ENCODE measurements around the gene CUBN.

The CUBN gene

DNA sequence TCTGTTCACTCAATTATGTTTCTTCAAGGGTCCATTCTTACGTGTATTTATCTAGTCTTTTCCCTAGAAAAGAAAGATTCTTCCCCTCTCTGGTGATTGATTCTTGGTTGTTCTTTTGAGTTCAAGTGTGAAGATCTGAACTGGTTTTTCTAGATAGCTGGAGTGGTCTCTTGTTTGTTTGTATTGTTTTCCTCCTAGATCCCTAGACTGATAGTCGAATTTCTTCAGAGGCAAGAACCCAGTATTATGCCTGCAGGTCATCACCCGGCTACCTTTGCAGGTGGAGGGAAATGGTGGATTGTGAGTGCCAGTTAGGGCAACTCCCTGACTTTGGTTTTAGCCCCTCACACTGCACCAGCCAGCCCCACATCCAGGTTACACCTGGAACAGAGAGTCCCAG, 310.2 kb downstream of the CUBN start:
- Histone ChIP-seq H3K9ac (ENCODE audit: low read length) (no peak overlapping the region), H2BK5ac (ENCODE audit: low read length) (no peak overlapping the region), H3K23ac (ENCODE audit: low read length) (no peak overlapping the region), H3K4me3 (ENCODE audit: low read length) (no peak overlapping the region), H3K79me1 (ENCODE audit: low read length) (peaks cover 13% of the 10 kb centered on the region), H4K8ac (ENCODE audit: low read depth, low read length) (no peak overlapping the region), H3K4ac (ENCODE audit: low read depth, low read length) (no peak overlapping the region), H3K56ac (ENCODE audit: low read length) (no peak overlapping the region), H4K5ac (ENCODE audit: low read length) (no peak overlapping the region), H3K79me2 (ENCODE audit: control insufficient read depth, insufficient read depth, low read length) (peaks cover 13% of the 10 kb centered on the region), H3K36me3 (ENCODE audit: control insufficient read depth, insufficient read depth, low read length) (no peaks in the 10 kb centered on the region), H3K4me2 (ENCODE audit: low read length) (no peak overlapping the region), H3K18ac (ENCODE audit: low read length) (no peak overlapping the region), H2BK120ac (ENCODE audit: low read depth, low read length) (no peak overlapping the region), H2AK5ac (ENCODE audit: low read length) (no peak overlapping the region), H3K4me1 (ENCODE audit: control insufficient read depth, low read depth, low read length) (peaks cover 1% of the 10 kb centered on the region), H3K27me3 (ENCODE audit: insufficient read depth, low read length, poor library complexity) (no peaks in the 10 kb centered on the region), H2BK15ac (replicated peaks; ENCODE audit: low read depth) (no peak overlapping the region), H3K27ac (ENCODE audit: low read depth, low read length) (no peak overlapping the region)
- no CpG with 5 or more reads among the region's 3 CpGs for WGBS (ENCODE audit: extremely low coverage, insufficient coverage, low lambda C conversion rate)
- peak; percentile 58 for DNase-seq

- no peak for DNase-seq
- H4K5ac ChIP-seq (ENCODE audit: low read length), result no peak overlapping the region
- H4K8ac ChIP-seq (ENCODE audit: low read depth, low read length), result no peak overlapping the region
- no peak overlapping the region for H3K56ac ChIP-seq (ENCODE audit: low read length)
- H3K9ac ChIP-seq (ENCODE audit: low read length), result no peak overlapping the region
- H3K79me1 ChIP-seq (ENCODE audit: low read length), result peaks cover 13% of the 10 kb centered on the region
- no peak overlapping the region for H3K23ac ChIP-seq (ENCODE audit: low read length)
- no peaks in the 10 kb centered on the region for H3K27me3 ChIP-seq (ENCODE audit: insufficient read depth, low read length, poor library complexity)
- no peak overlapping the region for H3K18ac ChIP-seq (ENCODE audit: low read length)
- H3K4me3 ChIP-seq (ENCODE audit: low read length), result no peak overlapping the region
- no peak overlapping the region for H2BK5ac ChIP-seq (ENCODE audit: low read length)
- H3K4ac ChIP-seq (ENCODE audit: low read depth, low read length), result no peak overlapping the region
- H2BK15ac ChIP-seq (replicated peaks; ENCODE audit: low read depth), result no peak overlapping the region
- H3K4me2 ChIP-seq (ENCODE audit: low read length), result no peak overlapping the region
- no peaks in the 10 kb centered on the region for H3K36me3 ChIP-seq (ENCODE audit: control insufficient read depth, insufficient read depth, low read length)
- peaks cover 1% of the 10 kb centered on the region for H3K4me1 ChIP-seq (ENCODE audit: control insufficient read depth, low read depth, low read length)
- peaks cover 13% of the 10 kb centered on the region for H3K79me2 ChIP-seq (ENCODE audit: control insufficient read depth, insufficient read depth, low read length)
- no peak overlapping the region for H2AK5ac ChIP-seq (ENCODE audit: low read length)
- no peak overlapping the region for H2BK120ac ChIP-seq (ENCODE audit: low read depth, low read length)
- no peak overlapping the region for H3K27ac ChIP-seq (ENCODE audit: low read depth, low read length)
- no CpG with 5 or more reads among the region's 6 CpGs for WGBS (ENCODE audit: extremely low coverage, insufficient coverage, low lambda C conversion rate)
Observed at GRCh38 chr10:16819026-16819425, 310.6 kb downstream of the CUBN start.

DNA sequence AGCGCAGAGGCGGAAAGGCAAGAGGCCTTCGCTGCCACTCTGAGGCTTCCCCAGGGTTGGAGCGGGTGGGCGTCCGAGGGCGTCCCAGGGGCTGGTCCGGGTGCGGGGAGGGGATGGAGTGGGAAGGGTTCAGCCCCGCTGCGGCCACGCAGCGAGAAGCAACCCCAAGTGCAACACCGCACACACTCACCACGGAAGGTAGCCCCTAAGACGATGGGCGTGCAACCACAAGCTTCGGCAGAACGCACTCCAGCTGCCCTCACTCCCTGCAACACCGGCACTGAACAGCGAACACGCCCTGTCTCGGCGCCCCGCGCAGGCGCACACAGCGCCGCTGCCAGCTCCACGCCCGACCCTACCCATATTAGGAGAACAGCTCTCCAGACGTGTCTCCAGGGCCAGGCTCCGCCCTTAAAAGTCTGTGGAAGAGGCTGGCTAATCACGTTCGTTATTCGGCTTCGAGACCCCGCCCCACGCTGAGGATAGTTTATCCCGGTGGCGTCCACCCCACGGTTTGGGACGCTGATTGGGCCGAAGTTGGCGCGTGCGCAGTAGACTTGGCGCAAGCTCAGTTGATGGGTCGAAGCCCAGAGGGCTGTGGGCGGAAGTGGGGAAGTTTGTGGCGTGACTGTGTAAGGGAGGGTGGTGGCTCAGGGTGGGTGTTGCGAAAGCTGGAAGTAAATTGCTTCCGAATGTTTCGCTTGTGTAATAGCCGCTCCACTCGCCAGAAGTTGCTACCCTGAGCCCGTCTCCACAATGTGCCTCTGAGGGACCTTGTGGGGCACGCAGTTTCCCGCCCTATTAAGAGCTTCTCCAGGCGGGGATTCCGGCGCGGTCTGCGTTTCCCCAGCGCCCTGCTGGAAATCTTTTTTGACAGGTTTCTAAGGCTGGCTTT, 312.2 kb downstream of the CUBN start, which contains the start of gene RSU1:
RSU1 (minus strand) TSS at position 300 of the 895 bp plus-strand sequence. CDS start 343 bp downstream, outside the sequence.
- H3K9ac ChIP-seq (ENCODE audit: low read length), result peak within 1 kb of the TSS; percentile 95
- H2BK5ac ChIP-seq (ENCODE audit: low read length), result no peak within 1 kb of the TSS
- H3K4me1 ChIP-seq (ENCODE audit: control insufficient read depth, low read depth, low read length), result peaks cover 1% of the 10 kb centered on the region
- H3K4me2 ChIP-seq (ENCODE audit: low read length), result peak within 1 kb of the TSS; percentile 98
- peak within 1 kb of the TSS; percentile 56 for H3K4ac ChIP-seq (ENCODE audit: low read depth, low read length)
- no peak within 1 kb of the TSS for H4K5ac ChIP-seq (ENCODE audit: low read length)
- no peak within 1 kb of the TSS for H4K8ac ChIP-seq (ENCODE audit: low read depth, low read length)
- H3K36me3 ChIP-seq (ENCODE audit: control insufficient read depth, insufficient read depth, low read length), result no peaks in the 10 kb centered on the region
- H3K79me1 ChIP-seq (ENCODE audit: low read length), result peaks cover 13% of the 10 kb centered on the region
- peak within 1 kb of the TSS; percentile 99 for H3K56ac ChIP-seq (ENCODE audit: low read length)
- no CpG with 5 or more reads among the region's 65 CpGs for WGBS (ENCODE audit: extremely low coverage, insufficient coverage, low lambda C conversion rate)
- H3K27me3 ChIP-seq (ENCODE audit: insufficient read depth, low read length, poor library complexity), result no peaks in the 10 kb centered on the region
- H3K4me3 ChIP-seq (ENCODE audit: low read length), result peak within 1 kb of the TSS; percentile 98
- H3K27ac ChIP-seq (ENCODE audit: low read depth, low read length), result peak within 1 kb of the TSS; percentile 67
- H3K79me2 ChIP-seq (ENCODE audit: control insufficient read depth, insufficient read depth, low read length), result peaks cover 13% of the 10 kb centered on the region
- no peak within 1 kb of the TSS for H2AK5ac ChIP-seq (ENCODE audit: low read length)
- peak; percentile 100 for DNase-seq
- peak within 1 kb of the TSS; percentile 53 for H3K23ac ChIP-seq (ENCODE audit: low read length)
- no peak within 1 kb of the TSS for H2BK15ac ChIP-seq (replicated peaks; ENCODE audit: low read depth)
- peak within 1 kb of the TSS; percentile 69 for H3K18ac ChIP-seq (ENCODE audit: low read length)
- no peak within 1 kb of the TSS for H2BK120ac ChIP-seq (ENCODE audit: low read depth, low read length)

- no peak overlapping the region for H4K8ac ChIP-seq (ENCODE audit: low read depth, low read length)
- no peak overlapping the region for H2BK120ac ChIP-seq (ENCODE audit: low read depth, low read length)
- no peaks in the 10 kb centered on the region for H3K36me3 ChIP-seq (ENCODE audit: control insufficient read depth, insufficient read depth, low read length)
- H3K27me3 ChIP-seq (ENCODE audit: insufficient read depth, low read length, poor library complexity), result no peaks in the 10 kb centered on the region
- H3K27ac ChIP-seq (ENCODE audit: low read depth, low read length), result no peak overlapping the region
- H3K4me1 ChIP-seq (ENCODE audit: control insufficient read depth, low read depth, low read length), result peaks cover 1% of the 10 kb centered on the region
- peaks cover 14% of the 10 kb centered on the region for H3K79me1 ChIP-seq (ENCODE audit: low read length)
- H3K18ac ChIP-seq (ENCODE audit: low read length), result no peak overlapping the region
- H3K9ac ChIP-seq (ENCODE audit: low read length), result peak overlapping the region; percentile 95
- no peak overlapping the region for H2BK5ac ChIP-seq (ENCODE audit: low read length)
- no peak overlapping the region for H2BK15ac ChIP-seq (replicated peaks; ENCODE audit: low read depth)
- peak overlapping the region; percentile 53 for H3K23ac ChIP-seq (ENCODE audit: low read length)
- DNase-seq, result no peak
- H4K5ac ChIP-seq (ENCODE audit: low read length), result no peak overlapping the region
- peaks cover 13% of the 10 kb centered on the region for H3K79me2 ChIP-seq (ENCODE audit: control insufficient read depth, insufficient read depth, low read length)
- no peak overlapping the region for H2AK5ac ChIP-seq (ENCODE audit: low read length)
- H3K4me3 ChIP-seq (ENCODE audit: low read length), result peak overlapping the region; percentile 98
- WGBS (ENCODE audit: extremely low coverage, insufficient coverage, low lambda C conversion rate), result no CpG with 5 or more reads among the region's 12 CpGs
- H3K4me2 ChIP-seq (ENCODE audit: low read length), result peak overlapping the region; percentile 98
- no peak overlapping the region for H3K4ac ChIP-seq (ENCODE audit: low read depth, low read length)
- H3K56ac ChIP-seq (ENCODE audit: low read length), result peak overlapping the region; percentile 99
Observed at GRCh38 chr10:16816830-16817124, 312.8 kb downstream of the CUBN start.

DNA sequence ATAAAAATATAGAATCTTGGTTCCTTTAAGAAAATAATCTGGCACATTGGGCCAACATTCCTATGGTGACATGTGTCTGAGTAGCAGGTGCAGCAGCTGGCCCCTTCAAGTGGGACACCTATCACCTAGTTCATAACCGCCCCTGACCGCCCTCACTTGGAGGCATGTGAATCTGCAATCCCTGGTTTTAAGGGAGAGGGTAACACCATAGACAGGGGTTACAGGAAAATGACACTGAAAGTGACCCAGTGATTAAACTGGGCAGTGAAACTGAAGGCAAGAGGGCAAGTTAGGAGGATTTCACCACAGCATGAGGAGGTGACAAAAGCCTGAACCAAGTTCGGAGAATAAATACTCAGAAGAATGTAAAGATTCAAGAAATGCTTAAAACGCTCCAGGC, 313.4 kb downstream of the CUBN start:
- H3K27ac ChIP-seq (ENCODE audit: low read depth, low read length), result no peak overlapping the region
- H3K4me3 ChIP-seq (ENCODE audit: low read length), result no peak overlapping the region

More for the DNA sequence above, 313.4 kb downstream of the CUBN start:
- Histone ChIP-seq H2BK15ac (replicated peaks; ENCODE audit: low read depth) (no peak overlapping the region), H3K79me1 (ENCODE audit: low read length) (peaks cover 16% of the 10 kb centered on the region), H3K4ac (ENCODE audit: low read depth, low read length) (no peak overlapping the region), H3K27me3 (ENCODE audit: insufficient read depth, low read length, poor library complexity) (no peaks in the 10 kb centered on the region), H3K18ac (ENCODE audit: low read length) (no peak overlapping the region), H3K36me3 (ENCODE audit: control insufficient read depth, insufficient read depth, low read length) (no peaks in the 10 kb centered on the region), H3K79me2 (ENCODE audit: control insufficient read depth, insufficient read depth, low read length) (peaks cover 13% of the 10 kb centered on the region), H4K5ac (ENCODE audit: low read length) (no peak overlapping the region), H2AK5ac (ENCODE audit: low read length) (no peak overlapping the region), H3K9ac (ENCODE audit: low read length) (peak overlapping the region; percentile 95), H3K4me1 (ENCODE audit: control insufficient read depth, low read depth, low read length) (peaks cover 1% of the 10 kb centered on the region), H3K56ac (ENCODE audit: low read length) (no peak overlapping the region), H3K23ac (ENCODE audit: low read length) (no peak overlapping the region), H3K4me2 (ENCODE audit: low read length) (no peak overlapping the region), H4K8ac (ENCODE audit: low read depth, low read length) (no peak overlapping the region), H2BK120ac (ENCODE audit: low read depth, low read length) (no peak overlapping the region), H2BK5ac (ENCODE audit: low read length) (no peak overlapping the region)
- no CpG with 5 or more reads among the region's 4 CpGs for WGBS (ENCODE audit: extremely low coverage, insufficient coverage, low lambda C conversion rate)
- DNase-seq, result peak; percentile 12
